GM13977 (cell line): Measurements from ENCODE around the gene PRAC2.
A peak's percentile ranks its signal among the peaks of the same experiment; 100 is the strongest.

ENCODE experiments used
- DNase-seq: peaks from one replicate; pipeline ENCODE4 v3.0.0; 2012; ENCODE audit warnings: low spot score
- in situ Hi-C: fragments of 300-500 bp; cut with MboI; formaldehyde crosslinking; loops from one replicate; pipeline ENCODE4 v1.12.0; 2022; ENCODE audit warnings: low sequenced_read_pairs, low pct_unique_long_range_greater_than_20kb, mixed read lengths, inconsistent platforms; ENCODE audit not compliant: unreplicated experiment
- TF ChIP-seq, protein P1 (sequence below): IDR thresholded peaks from 2 replicates; pipeline ENCODE4 v1.5.1; 2012; ENCODE audit warnings: mild to moderate bottlenecking, control low read depth; ENCODE audit not compliant: insufficient read depth; ENCODE audit errors: extremely low read depth, missing control alignments

Gene PRAC2

DNA sequence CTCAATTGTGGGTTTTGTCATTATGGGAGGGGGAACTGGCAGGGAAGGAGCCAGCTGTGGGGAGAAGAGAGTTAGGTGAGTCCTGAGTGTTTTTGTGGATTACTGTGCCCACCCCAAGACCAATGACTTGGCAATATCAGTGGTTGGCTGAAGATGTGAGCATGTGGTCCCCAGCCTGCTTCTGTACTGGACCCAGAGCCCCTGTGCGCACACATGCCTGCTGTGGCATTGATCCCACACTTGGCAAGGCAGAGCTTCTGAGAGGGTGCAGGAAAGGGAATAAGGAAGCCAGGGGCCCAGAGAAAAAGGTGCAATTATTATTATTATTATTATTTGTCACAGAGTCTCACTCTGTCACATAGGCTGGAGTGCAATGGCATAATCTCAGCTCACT is 2.0 kb upstream of the PRAC2 start:
- TF ChIP-seq, protein P1, sequence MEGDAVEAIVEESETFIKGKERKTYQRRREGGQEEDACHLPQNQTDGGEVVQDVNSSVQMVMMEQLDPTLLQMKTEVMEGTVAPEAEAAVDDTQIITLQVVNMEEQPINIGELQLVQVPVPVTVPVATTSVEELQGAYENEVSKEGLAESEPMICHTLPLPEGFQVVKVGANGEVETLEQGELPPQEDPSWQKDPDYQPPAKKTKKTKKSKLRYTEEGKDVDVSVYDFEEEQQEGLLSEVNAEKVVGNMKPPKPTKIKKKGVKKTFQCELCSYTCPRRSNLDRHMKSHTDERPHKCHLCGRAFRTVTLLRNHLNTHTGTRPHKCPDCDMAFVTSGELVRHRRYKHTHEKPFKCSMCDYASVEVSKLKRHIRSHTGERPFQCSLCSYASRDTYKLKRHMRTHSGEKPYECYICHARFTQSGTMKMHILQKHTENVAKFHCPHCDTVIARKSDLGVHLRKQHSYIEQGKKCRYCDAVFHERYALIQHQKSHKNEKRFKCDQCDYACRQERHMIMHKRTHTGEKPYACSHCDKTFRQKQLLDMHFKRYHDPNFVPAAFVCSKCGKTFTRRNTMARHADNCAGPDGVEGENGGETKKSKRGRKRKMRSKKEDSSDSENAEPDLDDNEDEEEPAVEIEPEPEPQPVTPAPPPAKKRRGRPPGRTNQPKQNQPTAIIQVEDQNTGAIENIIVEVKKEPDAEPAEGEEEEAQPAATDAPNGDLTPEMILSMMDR = no peak
- no peak for DNase-seq
- in situ Hi-C loops = loop anchor here (10.0 kb wide), 1 partner anchor 106 kb away; the partner anchor contains the start of genes HOXB7 and HOXB8

DNA sequence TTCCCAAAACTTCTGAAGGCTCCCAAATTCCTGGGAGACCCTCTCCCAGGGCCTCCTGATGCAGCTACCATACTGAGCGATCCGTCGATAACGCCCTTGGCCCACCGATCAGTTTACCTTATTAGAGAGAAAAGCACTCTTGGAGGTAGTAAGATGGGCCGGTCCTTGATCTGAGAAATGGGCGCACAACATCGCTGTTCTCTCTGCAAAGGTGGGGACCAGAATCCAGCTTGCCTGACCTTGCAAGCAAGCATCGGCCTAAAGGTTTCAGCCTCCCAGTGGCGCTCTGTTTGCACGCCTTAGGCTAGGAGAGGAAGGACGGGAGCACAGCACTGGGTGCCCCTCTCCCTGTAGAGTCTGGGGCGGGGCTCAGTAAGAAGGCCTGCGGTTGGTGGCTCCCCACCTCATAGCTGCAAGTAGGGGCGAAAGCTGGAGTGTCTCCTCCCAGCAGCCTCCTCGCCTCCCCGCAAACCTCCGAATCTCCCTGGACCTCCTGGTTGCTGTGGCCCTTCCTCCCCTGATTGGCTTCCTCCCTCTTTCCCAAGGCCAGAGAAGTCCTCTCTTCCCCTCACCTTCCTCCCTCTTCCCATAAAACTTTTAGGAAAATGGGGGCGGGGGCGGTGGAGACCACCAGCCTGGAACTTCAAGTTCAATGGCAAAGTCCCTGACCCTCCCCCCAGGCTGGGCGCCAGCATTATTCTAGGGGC is 631 bp upstream of the PRAC2 start, which contains the start of gene PRAC1:
Gene PRAC1, minus strand, starts transcription at position 318 of the 707 bp plus-strand sequence. Its CDS starts 126 bp downstream, at position 192.
- in situ Hi-C loops = loop anchor here (10.0 kb wide), 1 partner anchor 108 kb away; the partner anchor contains the start of genes HOXB7 and HOXB8
- TF ChIP-seq, protein P1 = no peak
- DNase-seq = no peak

GRCh38 chr17:48723423-48724250 is 652 bp downstream of the PRAC2 start:
- DNase-seq = no peak
- TF ChIP-seq, protein P1 = no peak
- in situ Hi-C loops = loop anchor here (10.0 kb wide), 1 partner anchor 109 kb away; the partner anchor contains the start of genes HOXB7 and HOXB8

GRCh38 chr17:48724251-48725003 is 1.4 kb downstream of the PRAC2 start:
- in situ Hi-C loops = loop anchor here (10.0 kb wide), 1 partner anchor 110 kb away; the partner anchor contains the start of genes HOXB7 and HOXB8
- DNase-seq = peak; percentile 78
- TF ChIP-seq, protein P1 = peak; percentile 86

GRCh38 chr17:48725004-48725287 is 2.0 kb downstream of the PRAC2 start:
- DNase-seq = no peak
- in situ Hi-C loops = loop anchor here (10.0 kb wide), 1 partner anchor 110 kb away; the partner anchor contains the start of genes HOXB7 and HOXB8
- TF ChIP-seq, protein P1 = no peak
